Measurements from ENCODE around the gene FNBP1L. TPM values are rescaled to one million over a fixed set of nuclear protein-coding genes. Genes with fewer than 3 reads are reported as not detected.
A peak's percentile ranks its signal among the peaks of the same experiment; 100 is the strongest.

The FNBP1L gene
- total RNA-seq, 4 donors from 2014 or later = 68.7 to 86.0 (median 72.9) TPM

DNA sequence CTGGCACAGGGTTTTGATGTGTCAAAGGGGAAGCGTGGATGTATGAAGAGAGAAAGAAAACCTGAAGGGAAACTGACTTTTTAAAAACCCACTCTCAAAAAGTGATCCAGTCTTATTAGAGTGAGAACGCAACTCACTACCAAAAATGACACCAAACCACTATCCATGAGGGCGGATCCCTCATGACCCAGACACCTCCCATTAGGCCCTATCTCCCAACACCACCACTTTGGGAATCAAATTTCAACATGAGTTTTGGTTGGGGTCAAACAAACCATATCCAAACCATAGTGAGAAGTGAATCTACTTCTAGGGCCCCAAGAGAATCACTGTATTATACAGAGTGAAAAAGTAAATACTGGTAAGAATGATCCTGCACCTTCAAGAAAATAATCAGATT is 53.5 kb downstream of the FNBP1L start:
- Histone ChIP-seq H3K27ac (no peak overlapping the region), H3K9me3 (no peaks in the 10 kb centered on the region), H3K4me3 (replicated peaks in 1 of 3) (no peak overlapping the region), H3K36me3 (no peaks in the 10 kb centered on the region), H3K4me1 (peaks cover 27 to 28% of the 10 kb centered on the region in 2 donors), H3K27me3 (no peaks in the 10 kb centered on the region)
- intact Hi-C loops (cut with DNase I) = no loop called here
- no peak for DNase-seq
- TF ChIP-seq POLR2A (IDR thresholded peaks at IDR 0.05) = no peak
- TF ChIP-seq CTCF (IDR thresholded peaks at IDR 0.05) = no peak
- WGBS, 2 donors = 96% methylated on average over 3 of the region's 3 CpGs

DNA sequence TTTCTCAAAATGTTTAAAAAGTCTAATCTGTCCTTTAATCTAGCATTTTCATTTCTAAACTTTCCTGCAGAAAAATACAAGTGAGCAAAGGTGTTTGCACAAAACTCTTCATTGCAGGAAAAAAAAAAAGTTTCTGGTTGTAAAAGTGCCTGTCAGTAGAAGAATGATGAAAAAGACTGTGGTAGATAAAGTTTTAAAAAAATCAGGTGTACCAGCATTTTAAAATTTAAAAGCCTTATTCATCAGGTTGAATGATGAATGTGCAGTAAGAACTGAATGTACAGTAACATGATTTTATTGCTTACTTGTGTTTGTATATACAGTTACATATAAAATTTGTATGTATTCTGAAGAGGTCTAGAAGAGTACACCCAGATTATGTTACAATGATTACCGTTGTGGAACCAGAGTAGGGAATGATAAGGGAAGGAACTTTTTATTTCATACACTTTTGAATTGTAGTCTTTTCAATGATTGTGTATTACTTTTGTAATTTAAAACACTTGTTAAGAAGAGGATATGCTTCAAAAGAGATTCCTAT is 54.0 kb downstream of the FNBP1L start:
- TF ChIP-seq POLR2A (IDR thresholded peaks at IDR 0.05) (no peak), CTCF (IDR thresholded peaks at IDR 0.05) (no peak)
- H3K9me3 ChIP-seq = no peaks in the 10 kb centered on the region
- DNase-seq = no peak

DNA sequence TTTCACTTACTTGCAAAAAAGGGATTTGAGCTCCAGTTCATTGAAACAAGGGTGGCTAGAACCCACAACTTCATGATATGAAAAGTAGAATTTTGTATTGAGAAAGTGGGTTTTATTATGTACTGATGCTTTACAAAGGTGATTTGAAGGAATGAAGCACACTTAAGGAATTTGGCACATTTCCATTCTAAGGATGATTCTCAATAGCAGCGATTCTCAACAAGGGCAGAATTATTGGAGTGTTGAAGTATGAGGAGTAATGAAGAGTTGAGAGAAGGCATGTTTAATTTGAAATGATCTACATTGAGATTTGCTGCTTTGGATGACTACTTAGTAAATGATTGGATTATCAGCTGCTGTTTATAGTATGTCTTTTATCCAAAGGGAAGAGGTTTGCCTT is 54.7 kb downstream of the FNBP1L start:
- TF ChIP-seq CTCF (IDR thresholded peaks at IDR 0.05) (no peak), POLR2A (IDR thresholded peaks at IDR 0.05) (no peak)
- Histone ChIP-seq H3K36me3 (no peaks in the 10 kb centered on the region), H3K27ac (no peak overlapping the region), H3K27me3 (no peaks in the 10 kb centered on the region), H3K4me1 (peaks cover 27 to 31% of the 10 kb centered on the region in 2 donors), H3K4me3 (replicated peaks in 1 of 3) (no peak overlapping the region), H3K9me3 (no peaks in the 10 kb centered on the region)
- 23 to 42% methylated on average over 1 of the region's 1 CpG for WGBS, 2 donors
- intact Hi-C loops (cut with DNase I) = no loop called here
- DNase-seq = no peak

More for the DNA sequence above, 54.0 kb downstream of the FNBP1L start:
- H3K36me3 ChIP-seq = no peaks in the 10 kb centered on the region
- intact Hi-C loops (cut with DNase I) = no loop called here
- H3K4me1 ChIP-seq = peaks cover 27 to 28% of the 10 kb centered on the region in 2 donors
- no peaks in the 10 kb centered on the region for H3K27me3 ChIP-seq
- no peak overlapping the region for H3K4me3 ChIP-seq (replicated peaks in 1 of 3)
- H3K27ac ChIP-seq = no peak overlapping the region
- WGBS, 2 donors = 57 to 68% methylated on average over 1 of the region's 1 CpG

DNA sequence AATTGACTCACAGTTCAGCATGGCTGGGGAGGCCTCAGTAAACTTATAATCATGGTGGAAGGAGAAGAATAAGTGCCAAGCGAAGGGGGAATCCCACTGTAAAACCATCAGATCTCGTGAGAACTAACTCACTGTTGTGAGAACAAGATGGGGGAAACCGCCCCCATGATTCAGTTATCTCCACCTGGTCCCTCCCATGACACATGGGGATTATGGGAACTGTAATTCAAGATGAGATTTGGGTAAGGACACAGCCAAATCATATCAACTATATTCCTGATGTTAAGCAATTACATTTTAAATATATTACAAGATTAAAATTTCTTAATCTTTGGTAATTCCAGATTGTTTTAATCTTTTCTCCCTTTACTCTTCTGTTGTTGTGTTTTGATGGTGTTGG is 55.2 kb downstream of the FNBP1L start:
- peak overlapping the region in 1 of 3 donors; percentile 16 for H3K27ac ChIP-seq
- no peak for TF ChIP-seq POLR2A (IDR thresholded peaks at IDR 0.05)
- no peak for TF ChIP-seq CTCF (IDR thresholded peaks at IDR 0.05)
- no peaks in the 10 kb centered on the region for H3K36me3 ChIP-seq
- H3K4me3 ChIP-seq (replicated peaks in 1 of 3) = no peak overlapping the region
- no peak for DNase-seq
- peaks cover 27 to 31% of the 10 kb centered on the region in 2 donors for H3K4me1 ChIP-seq
- no peaks in the 10 kb centered on the region for H3K9me3 ChIP-seq
- WGBS, 2 donors = 94% methylated on average over 3 of the region's 3 CpGs
- H3K27me3 ChIP-seq = no peaks in the 10 kb centered on the region
- intact Hi-C loops (cut with DNase I) = no loop called here

GRCh38 chr1:93503816-93504215 is 55.9 kb downstream of the FNBP1L start:
- Histone ChIP-seq H3K4me3 (replicated peaks in 1 of 3) (no peak overlapping the region), H3K27me3 (no peaks in the 10 kb centered on the region), H3K36me3 (no peaks in the 10 kb centered on the region), H3K9me3 (no peaks in the 10 kb centered on the region), H3K27ac (no peak overlapping the region), H3K4me1 (peaks cover 27 to 31% of the 10 kb centered on the region in 2 donors)
- no peak for DNase-seq
- TF ChIP-seq CTCF (IDR thresholded peaks at IDR 0.05) = no peak
- TF ChIP-seq POLR2A (IDR thresholded peaks at IDR 0.05) = no peak
- intact Hi-C loops (cut with DNase I) = no loop called here
